Coronary artery (tissue), 2 donors: ENCODE data around the gene PDE8A.

ENCODE experiments used
- DNase-seq: peaks from one replicate; pipeline ENCODE4 v3.0.0-alpha.2; 2017; ENCODE audit warnings: low spot score
- H3K27ac ChIP-seq, 2 donors: fragments of 200-600 bp; sonication (generic); one replicate each; pipeline ENCODE4 v1.5.1; 2016 to 2019
- H3K4me3 ChIP-seq: fragments of 200-600 bp; sonication (generic); 2 replicates; pipeline ENCODE4 v1.5.1; 2016; ENCODE audit warnings: mild to moderate bottlenecking, moderate library complexity
- CTCF ChIP-seq: fragments of 200-600 bp; sonication (generic); IDR thresholded peaks from one replicate; pipeline ENCODE4 v1.5.1; 2019; ENCODE audit warnings: antibody characterized with exemption

The PDE8A gene

GRCh38 chr15:85137489-85138168 is 156.0 kb downstream of the PDE8A start:
- no peak for DNase-seq
- Histone ChIP-seq H3K4me3 (no peak overlapping the region), H3K27ac (no peak overlapping the region)
- no peak for TF ChIP-seq CTCF

- DNase-seq: no peak
- TF ChIP-seq CTCF: no peak
- H3K4me3 ChIP-seq: no peak overlapping the region
- H3K27ac ChIP-seq: no peak overlapping the region
Observed at GRCh38 chr15:85139391-85139790, 157.7 kb downstream of the PDE8A start.

DNA sequence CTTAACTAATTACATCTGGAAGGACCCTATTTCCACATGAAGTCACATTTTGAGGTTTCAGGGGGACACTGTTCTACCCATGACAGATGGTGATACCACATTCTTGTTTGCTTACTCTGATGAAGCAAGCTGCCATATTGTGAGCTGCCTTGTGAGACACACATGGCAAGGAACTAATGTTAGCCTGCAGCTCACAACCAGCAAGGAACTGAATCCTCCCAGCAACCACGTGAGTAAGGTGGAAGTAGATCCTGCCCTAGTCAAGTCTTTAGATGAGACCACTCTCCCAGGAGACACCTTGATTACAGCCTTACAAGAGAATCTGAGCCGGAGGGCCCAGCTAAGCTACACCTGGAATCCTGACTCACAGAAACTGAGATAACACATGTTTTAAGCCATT is 160.1 kb downstream of the PDE8A start:
- H3K27ac ChIP-seq: no peak overlapping the region
- TF ChIP-seq CTCF: no peak
- no peak overlapping the region for H3K4me3 ChIP-seq
- no peak for DNase-seq

GRCh38 chr15:85142312-85142711 is 160.7 kb downstream of the PDE8A start:
- no peak for DNase-seq
- no peak overlapping the region for H3K27ac ChIP-seq
- no peak for TF ChIP-seq CTCF
- no peak overlapping the region for H3K4me3 ChIP-seq

- no peak overlapping the region for H3K27ac ChIP-seq
- no peak for TF ChIP-seq CTCF
- H3K4me3 ChIP-seq: no peak overlapping the region
- no peak for DNase-seq
Observed at GRCh38 chr15:85149465-85150129, 167.9 kb downstream of the PDE8A start.

- Histone ChIP-seq H3K4me3 (no peak overlapping the region), H3K27ac (no peak overlapping the region)
- TF ChIP-seq CTCF: no peak
- no peak for DNase-seq
Observed at GRCh38 chr15:85150130-85150480, 168.4 kb downstream of the PDE8A start.

DNA sequence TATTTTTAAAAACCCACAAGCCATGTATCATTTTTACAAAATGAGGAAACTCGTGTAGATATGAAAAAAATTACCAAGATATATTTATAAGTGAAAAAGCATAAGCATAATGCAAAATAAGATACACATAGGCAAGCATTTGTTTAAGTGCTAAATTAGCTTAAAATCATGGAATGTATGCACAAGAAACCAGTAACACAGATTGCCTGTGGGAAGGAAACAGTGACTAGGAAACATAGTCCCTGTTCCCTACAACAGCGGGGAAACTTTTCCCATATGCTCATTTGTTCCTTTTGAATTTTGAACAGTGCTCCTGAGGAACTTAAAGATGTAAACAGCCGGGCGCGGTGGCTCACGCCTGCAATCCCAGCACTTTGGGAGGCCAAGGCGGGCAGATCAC is 169.5 kb downstream of the PDE8A start:
- H3K27ac ChIP-seq: no peak overlapping the region
- no peak for DNase-seq
- TF ChIP-seq CTCF: no peak
- no peak overlapping the region for H3K4me3 ChIP-seq
